SK-N-SH treated with all-trans-retinoic acid at 6 μM for 48 hours (cell line): Measurements from ENCODE around the gene FZD7.

Experiments used
- OSR1 ChIP-seq: fragments of 250-450 bp; sonication (Bioruptor Pico); IDR thresholded peaks from 2 replicates; pipeline ENCODE4 v1.8.0; 2022; ENCODE audit warnings: moderate library complexity, mild to moderate bottlenecking, inconsistent platforms
- ZFP30 ChIP-seq: fragments of 450-650 bp; formaldehyde crosslinking; IDR thresholded peaks from 2 replicates; pipeline ENCODE4 v1.5.0; 2022; ENCODE audit warnings: mild to moderate bottlenecking, moderate library complexity
- ZNF565 ChIP-seq: fragments of 450-650 bp; formaldehyde crosslinking; conservative IDR thresholded peaks from 2 replicates; pipeline ENCODE4 v1.5.0; 2020; ENCODE audit warnings: low read depth, mild to moderate bottlenecking, moderate library complexity
- ZNF8 ChIP-seq: fragments of 450-650 bp; formaldehyde crosslinking; IDR thresholded peaks from 2 replicates; pipeline ENCODE4 v1.5.0; 2020; ENCODE audit warnings: mild to moderate bottlenecking, moderate library complexity
- TF ChIP-seq, protein P1 (sequence below): fragments of 250-450 bp; sonication (Bioruptor Pico); IDR thresholded peaks from 2 replicates; pipeline ENCODE4 v1.5.0; 2020; ENCODE audit warnings: mild to moderate bottlenecking, moderate library complexity
- TF ChIP-seq, protein P2 (sequence below): fragments of 250-450 bp; sonication (Bioruptor Pico); IDR thresholded peaks from 2 replicates; pipeline ENCODE4 v1.8.0; 2020; ENCODE audit warnings: mild to moderate bottlenecking, moderate library complexity, borderline replicate concordance

DNA sequence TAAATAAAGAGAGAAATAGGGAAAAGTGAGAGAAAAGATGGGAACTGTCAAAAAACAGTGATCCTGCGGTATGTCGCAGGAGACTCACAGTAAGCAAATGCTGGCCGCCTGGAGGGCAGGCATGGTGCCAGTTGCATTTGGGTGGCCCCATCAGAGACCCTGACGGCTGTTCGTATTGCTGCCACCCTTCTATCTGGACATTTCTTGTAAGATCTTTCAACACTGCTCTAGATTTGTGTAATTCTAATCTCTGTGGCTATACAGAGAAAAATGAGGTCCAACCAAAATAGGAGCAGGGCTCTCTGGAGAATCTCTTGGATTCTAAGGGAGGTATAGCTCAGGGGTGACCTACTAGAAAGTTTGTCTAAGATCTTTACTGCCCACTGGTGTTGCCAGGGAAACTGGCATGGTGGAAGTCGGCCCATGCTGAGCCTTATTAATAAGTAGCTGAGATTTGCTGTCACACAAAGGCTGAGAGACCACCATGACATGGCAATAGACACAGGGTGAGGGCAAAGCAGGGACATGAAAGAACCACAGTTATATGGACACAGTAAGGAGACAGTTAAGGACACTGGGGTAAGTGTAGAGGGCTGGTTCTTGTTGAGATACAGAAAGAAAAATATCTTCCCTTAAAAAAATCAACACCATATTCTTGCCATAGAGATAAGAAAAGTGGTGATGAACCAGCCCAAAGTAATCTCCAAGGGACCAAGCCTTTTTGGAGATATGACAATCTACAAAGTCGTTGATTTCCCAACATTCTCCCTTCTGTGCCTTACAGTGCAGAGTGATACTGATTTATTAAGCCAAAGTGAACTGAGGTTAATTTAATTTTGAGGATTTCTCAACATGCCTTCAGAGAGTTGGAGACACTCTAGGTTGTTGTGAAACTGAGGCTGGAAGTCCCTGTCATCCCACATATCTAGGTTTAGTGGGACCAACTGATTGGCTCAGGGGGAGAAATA is 26.4 kb upstream of the FZD7 start:
- TF ChIP-seq, protein P1, sequence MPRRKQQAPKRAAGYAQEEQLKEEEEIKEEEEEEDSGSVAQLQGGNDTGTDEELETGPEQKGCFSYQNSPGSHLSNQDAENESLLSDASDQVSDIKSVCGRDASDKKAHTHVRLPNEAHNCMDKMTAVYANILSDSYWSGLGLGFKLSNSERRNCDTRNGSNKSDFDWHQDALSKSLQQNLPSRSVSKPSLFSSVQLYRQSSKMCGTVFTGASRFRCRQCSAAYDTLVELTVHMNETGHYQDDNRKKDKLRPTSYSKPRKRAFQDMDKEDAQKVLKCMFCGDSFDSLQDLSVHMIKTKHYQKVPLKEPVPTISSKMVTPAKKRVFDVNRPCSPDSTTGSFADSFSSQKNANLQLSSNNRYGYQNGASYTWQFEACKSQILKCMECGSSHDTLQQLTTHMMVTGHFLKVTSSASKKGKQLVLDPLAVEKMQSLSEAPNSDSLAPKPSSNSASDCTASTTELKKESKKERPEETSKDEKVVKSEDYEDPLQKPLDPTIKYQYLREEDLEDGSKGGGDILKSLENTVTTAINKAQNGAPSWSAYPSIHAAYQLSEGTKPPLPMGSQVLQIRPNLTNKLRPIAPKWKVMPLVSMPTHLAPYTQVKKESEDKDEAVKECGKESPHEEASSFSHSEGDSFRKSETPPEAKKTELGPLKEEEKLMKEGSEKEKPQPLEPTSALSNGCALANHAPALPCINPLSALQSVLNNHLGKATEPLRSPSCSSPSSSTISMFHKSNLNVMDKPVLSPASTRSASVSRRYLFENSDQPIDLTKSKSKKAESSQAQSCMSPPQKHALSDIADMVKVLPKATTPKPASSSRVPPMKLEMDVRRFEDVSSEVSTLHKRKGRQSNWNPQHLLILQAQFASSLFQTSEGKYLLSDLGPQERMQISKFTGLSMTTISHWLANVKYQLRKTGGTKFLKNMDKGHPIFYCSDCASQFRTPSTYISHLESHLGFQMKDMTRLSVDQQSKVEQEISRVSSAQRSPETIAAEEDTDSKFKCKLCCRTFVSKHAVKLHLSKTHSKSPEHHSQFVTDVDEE (CRISPR knock-in tag), result no peak
- TF ChIP-seq, protein P2, sequence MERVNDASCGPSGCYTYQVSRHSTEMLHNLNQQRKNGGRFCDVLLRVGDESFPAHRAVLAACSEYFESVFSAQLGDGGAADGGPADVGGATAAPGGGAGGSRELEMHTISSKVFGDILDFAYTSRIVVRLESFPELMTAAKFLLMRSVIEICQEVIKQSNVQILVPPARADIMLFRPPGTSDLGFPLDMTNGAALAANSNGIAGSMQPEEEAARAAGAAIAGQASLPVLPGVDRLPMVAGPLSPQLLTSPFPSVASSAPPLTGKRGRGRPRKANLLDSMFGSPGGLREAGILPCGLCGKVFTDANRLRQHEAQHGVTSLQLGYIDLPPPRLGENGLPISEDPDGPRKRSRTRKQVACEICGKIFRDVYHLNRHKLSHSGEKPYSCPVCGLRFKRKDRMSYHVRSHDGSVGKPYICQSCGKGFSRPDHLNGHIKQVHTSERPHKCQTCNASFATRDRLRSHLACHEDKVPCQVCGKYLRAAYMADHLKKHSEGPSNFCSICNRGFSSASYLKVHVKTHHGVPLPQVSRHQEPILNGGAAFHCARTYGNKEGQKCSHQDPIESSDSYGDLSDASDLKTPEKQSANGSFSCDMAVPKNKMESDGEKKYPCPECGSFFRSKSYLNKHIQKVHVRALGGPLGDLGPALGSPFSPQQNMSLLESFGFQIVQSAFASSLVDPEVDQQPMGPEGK (CRISPR knock-in tag), result no peak
- TF ChIP-seq ZNF8 (CRISPR knock-in tag), result no peak
- TF ChIP-seq ZNF565, result no peak
- no peak for TF ChIP-seq OSR1 (CRISPR knock-in tag)
- TF ChIP-seq ZFP30 (CRISPR knock-in tag), result no peak
